ENCODE results near the gene FOSL1.
A peak's percentile ranks its signal among the peaks of the same experiment; 100 is the strongest.

Gene FOSL1

GRCh38 chr11:65861533-65862183, 38.5 kb downstream of the FOSL1 start:
- no peak for DNase-seq

- DNase-seq, result no peak
Observed at GRCh38 chr11:65861165-65861505, 39.1 kb downstream of the FOSL1 start.

- DNase-seq, result peak; percentile 89
Observed at GRCh38 chr11:65860278-65861164, 39.7 kb downstream of the FOSL1 start, which contains the start of gene MUS81. Gene MUS81 (plus strand): TSS chr11:65860433. CDS start chr11:65860754, 321 bp downstream.

- DNase-seq, result peak; percentile 63
Observed at GRCh38 chr11:65859812-65860277, 40.3 kb downstream of the FOSL1 start.

GRCh38 chr11:65859095-65859811, 40.9 kb downstream of the FOSL1 start:
- peak; percentile 94 for DNase-seq

- DNase-seq, result peak; percentile 48
Observed at GRCh38 chr11:65858681-65859087, 41.5 kb downstream of the FOSL1 start.

GRCh38 chr11:65857853-65858680, 42.1 kb downstream of the FOSL1 start, which contains the start of gene CFL1:
Gene CFL1 (minus strand): TSS chr11:65858180. CDS start chr11:65858099, 81 bp downstream.
- DNase-seq, result peak; percentile 91

- no peak for DNase-seq
Observed at GRCh38 chr11:65857500-65857852, 42.7 kb downstream of the FOSL1 start.

- DNase-seq, result no peak
Observed at GRCh38 chr11:65856689-65857499, 43.3 kb downstream of the FOSL1 start.

GRCh38 chr11:65855927-65856363, 44.2 kb downstream of the FOSL1 start:
- no peak for DNase-seq

GRCh38 chr11:65854852-65855837, 45.0 kb downstream of the FOSL1 start:
- DNase-seq, result no peak

GRCh38 chr11:65854161-65854592, 46.0 kb downstream of the FOSL1 start:
- no peak for DNase-seq

- no peak for DNase-seq
Observed at GRCh38 chr11:65853246-65853979, 46.8 kb downstream of the FOSL1 start.

- DNase-seq, result no peak
Observed at GRCh38 chr11:65852508-65853245, 47.5 kb downstream of the FOSL1 start.

GRCh38 chr11:65851811-65852507, 48.2 kb downstream of the FOSL1 start:
- DNase-seq, result no peak

GRCh38 chr11:65851083-65851579, 49.1 kb downstream of the FOSL1 start:
- DNase-seq, result no peak

GRCh38 chr11:65850217-65851082, 49.7 kb downstream of the FOSL1 start:
- no peak for DNase-seq
